Measurements from ENCODE around the gene FAM217A.

Gene FAM217A

GRCh38 chr6:4021133-4021853 is 57.6 kb downstream of the FAM217A start:
- DNase-seq: peak; percentile 99

GRCh38 chr6:4020822-4021132 is 58.2 kb downstream of the FAM217A start:
- DNase-seq: no peak

DNA sequence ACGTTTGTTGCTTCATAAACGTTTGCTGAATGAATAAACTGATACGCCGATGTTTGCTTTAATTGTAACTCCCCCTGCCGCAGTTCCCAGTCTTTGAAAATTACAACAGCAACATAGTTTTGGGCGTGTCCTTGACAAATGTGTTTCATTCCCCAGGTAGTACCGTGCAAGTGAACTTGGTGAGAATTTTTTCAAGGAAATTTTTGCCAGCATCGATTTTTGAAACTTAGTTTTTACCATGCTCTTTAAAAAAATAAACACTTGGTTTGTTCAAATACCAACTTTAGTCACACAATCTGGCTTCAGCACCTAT is 60.1 kb downstream of the FAM217A start:
- no peak for DNase-seq

Data from RPMI8226 (cell line).